NT2/D1 (cell line): Measurements from ENCODE around the gene SLC66A3.

ENCODE experiments used
- SUZ12 ChIP-seq: IDR thresholded peaks from 2 replicates; pipeline ENCODE4 v1.6.1; 2011; ENCODE audit not compliant: insufficient read length, insufficient read depth; ENCODE audit errors: extremely low read depth
- YY1 ChIP-seq: IDR thresholded peaks from 2 replicates; pipeline ENCODE4 v1.6.1; 2011; ENCODE audit not compliant: insufficient read length, insufficient read depth

GRCh38 chr2:11121823-11122155, 33.5 kb upstream of the SLC66A3 start:
- TF ChIP-seq YY1 (no peak), SUZ12 (no peak)
